Measurements from ENCODE around the gene HPDL. TPM values are rescaled to one million over a fixed set of nuclear protein-coding genes. Genes with fewer than 3 reads are reported as not detected.

HPDL gene
- total and polyA plus RNA-seq, 2 of the 8 experiments (the other 6 are each of a cell fraction or from before 2014, with no cell fraction given), result 58.5 to 62.7 TPM

DNA sequence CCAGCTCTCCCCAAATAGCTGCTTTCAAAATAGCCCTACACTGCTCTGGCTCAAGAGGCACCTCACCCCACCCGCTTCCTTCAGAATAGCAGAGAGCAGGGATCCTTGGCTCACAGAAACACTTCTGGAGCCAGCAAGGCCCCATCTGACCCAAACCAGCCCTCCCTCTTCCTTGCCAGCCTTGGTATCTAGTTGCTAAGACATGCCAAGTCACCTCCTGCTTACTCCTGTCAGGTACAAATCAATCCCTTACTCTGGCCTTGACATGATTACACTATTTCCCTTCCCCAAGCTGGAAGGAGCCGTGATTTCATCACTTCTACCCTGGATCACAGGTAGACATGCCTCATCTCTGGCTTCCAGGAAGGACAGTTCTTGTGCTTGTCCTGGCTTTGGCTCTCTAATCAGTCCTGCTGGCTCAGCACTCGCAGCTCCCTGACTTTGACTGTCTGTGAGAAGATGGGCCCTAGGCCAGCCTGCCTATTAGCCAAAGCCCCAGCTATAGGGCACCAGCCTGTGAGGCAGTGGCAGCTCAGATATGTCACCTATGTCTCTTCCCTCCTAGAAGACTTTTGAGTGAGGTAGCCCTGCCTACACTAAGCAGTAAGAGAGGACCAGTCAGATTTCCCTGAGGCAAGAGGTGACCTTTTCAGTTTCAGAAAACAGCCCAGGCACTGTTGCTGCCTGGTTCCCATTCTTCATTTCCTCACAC, 22.4 kb downstream of the HPDL start (continued):
- TF ChIP-seq MAX (IDR thresholded peaks at IDR 0.05), result no peak
- no peak for TF ChIP-seq POU5F1 (IDR thresholded peaks at IDR 0.05; ENCODE audit: low read depth, low read length)
- TF ChIP-seq CTBP2 (IDR thresholded peaks at IDR 0.05; ENCODE audit: borderline replicate concordance, insufficient read depth, insufficient read length, low read length), result no peak
- no peak for TF ChIP-seq SP1 (IDR thresholded peaks at IDR 0.05; ENCODE audit: low read depth, low read length)
- TF ChIP-seq ZNF274 (IDR thresholded peaks at IDR 0.05; ENCODE audit: borderline replicate concordance, extremely low read depth, low read length), result no peak
- TF ChIP-seq, protein P1, sequence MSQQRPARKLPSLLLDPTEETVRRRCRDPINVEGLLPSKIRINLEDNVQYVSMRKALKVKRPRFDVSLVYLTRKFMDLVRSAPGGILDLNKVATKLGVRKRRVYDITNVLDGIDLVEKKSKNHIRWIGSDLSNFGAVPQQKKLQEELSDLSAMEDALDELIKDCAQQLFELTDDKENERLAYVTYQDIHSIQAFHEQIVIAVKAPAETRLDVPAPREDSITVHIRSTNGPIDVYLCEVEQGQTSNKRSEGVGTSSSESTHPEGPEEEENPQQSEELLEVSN (IDR thresholded peaks at IDR 0.05), result no peak
- TF ChIP-seq CBX5 (IDR thresholded peaks at IDR 0.05; ENCODE audit: low read depth, low read length), result no peak

Measured in H1 (cell line).